Bone marrow (tissue), 2 donors: ENCODE measurements around the gene ENO1.
"Not testable (repeated sequence)": the region's sequence is repeated elsewhere in the genome, so short reads cannot be mapped to it uniquely, and the experiment has no call there.

ENCODE experiments used
- DNase-seq, 2 donors: peaks; one replicate each; lab custom pipeline; 2025; lab: John Stamatoyannopoulos, UW

ENO1 gene

GRCh38 chr1:8845104-8846097, 33.1 kb downstream of the ENO1 start:
- DNase-seq: no peak

GRCh38 chr1:8844501-8845006, 33.9 kb downstream of the ENO1 start:
- no peak for DNase-seq

DNA sequence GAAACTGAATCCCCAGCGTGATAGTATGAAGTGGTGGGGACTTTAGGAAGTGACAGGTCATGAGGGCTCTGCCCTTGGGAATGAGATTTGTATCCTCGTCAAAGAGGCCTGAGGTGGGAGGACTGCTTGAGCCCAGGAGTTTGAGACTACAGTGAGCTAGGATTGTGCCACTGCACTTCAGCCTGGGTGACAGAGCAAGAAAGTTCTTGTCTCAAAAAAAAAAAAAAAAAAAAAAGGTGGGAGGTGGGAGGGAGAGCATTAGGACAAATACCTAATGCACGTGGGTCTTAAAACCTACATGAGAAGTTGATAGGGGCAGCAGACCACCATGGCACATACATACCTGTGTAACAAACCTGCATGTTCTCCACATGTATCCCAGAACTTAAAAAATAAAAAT, 37.1 kb downstream of the ENO1 start:
- DNase-seq: no peak

- DNase-seq: no peak
Observed at GRCh38 chr1:8839990-8840389, 38.5 kb downstream of the ENO1 start.

DNA sequence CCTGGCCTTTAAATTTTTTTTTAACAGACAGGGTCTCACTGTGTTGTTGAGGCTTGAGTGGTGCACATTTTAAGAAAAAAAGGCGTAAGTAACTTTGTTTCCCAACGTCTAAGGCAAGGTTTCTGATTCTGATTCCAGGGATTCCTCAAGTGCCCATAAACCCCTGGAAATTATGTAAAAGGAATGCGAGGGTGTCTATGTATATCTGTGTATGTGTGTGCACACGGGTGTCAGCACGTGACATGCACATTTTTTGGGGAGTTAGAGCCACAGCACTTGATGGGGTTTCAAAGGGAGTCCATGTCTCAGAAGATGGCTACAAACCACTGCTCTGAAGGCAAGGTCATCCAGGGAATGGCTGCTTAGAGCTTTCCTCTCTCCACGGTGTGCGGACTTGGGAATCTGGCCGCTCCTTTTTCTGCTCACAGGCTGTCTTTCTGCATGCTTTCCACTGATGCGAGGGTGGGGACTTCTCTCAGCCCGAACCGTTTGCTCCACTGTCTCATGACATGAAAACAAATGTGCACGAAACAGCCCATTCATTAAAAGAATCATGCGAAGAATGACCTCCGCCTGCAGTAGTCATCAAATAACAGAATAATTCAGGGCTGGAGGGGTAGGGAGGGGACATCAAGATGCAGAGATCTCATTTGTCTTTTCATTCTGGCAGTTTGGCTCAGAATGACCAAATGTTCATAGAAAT, 42.4 kb downstream of the ENO1 start:
- no peak for DNase-seq

- no peak for DNase-seq
Observed at GRCh38 chr1:8831340-8831739, 47.1 kb downstream of the ENO1 start.

DNA sequence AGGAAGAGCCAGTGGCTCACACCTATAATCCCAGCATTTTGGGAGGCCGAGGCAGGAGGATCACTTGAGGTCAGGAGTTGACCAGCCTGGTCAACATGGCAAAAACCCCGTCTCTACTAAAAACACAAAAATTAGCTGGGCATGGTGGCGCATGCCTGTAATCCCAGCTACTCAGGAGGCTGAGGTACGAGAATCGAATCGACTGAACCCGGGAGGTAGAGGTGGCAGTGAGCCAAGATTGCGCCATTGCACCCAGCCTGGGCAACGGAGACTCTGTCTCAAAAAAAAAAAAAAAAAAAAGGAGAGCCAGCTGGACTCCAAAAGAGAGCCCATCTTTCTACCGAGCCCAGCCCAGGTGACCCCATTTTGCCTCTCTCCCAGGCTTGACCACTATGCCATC, 47.8 kb downstream of the ENO1 start:
- not testable (repeated sequence) for DNase-seq

GRCh38 chr1:8825985-8826481, 52.5 kb downstream of the ENO1 start:
- DNase-seq: no peak

DNA sequence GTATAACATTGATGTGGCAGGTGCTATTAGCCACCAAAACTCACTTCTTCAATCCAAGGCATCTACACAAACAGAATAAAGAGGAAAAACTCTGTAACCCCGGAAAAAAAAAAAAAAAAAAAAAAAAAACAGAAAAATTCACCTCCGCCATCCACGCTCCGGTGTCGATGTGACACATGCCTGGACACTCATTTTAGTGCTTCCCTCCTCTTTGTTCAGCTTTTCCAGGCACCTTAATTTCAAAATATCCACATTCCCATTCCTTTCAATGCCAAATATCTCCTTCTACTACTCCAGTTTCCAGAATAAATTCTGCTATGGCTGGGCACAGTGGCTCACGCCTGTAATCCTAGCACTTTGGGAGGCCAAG, 55.2 kb downstream of the ENO1 start:
- no peak for DNase-seq

- no peak for DNase-seq
Observed at GRCh38 chr1:8822373-8823294, 55.9 kb downstream of the ENO1 start.

DNA sequence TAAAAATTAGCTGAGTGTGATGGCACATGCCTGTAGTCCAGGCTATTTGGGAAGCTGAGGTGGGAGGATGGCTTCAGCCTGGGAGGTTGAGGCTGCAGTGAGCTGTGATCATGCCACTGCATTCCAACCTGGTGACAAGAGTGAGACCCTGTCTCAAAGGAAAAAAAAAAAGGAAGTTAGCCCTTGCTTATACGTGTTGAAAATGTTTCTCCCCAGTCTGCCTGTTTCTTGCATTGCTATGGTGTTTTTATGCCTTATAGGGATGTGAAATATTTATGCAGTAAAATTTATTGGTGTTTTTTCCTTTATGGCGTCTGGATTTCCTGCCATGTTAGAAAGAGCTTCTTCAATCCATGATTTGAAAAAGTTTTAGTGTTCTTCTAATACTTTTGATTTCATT, 57.4 kb downstream of the ENO1 start:
- peak in 1 of 2 donors; percentile 43 for DNase-seq

DNA sequence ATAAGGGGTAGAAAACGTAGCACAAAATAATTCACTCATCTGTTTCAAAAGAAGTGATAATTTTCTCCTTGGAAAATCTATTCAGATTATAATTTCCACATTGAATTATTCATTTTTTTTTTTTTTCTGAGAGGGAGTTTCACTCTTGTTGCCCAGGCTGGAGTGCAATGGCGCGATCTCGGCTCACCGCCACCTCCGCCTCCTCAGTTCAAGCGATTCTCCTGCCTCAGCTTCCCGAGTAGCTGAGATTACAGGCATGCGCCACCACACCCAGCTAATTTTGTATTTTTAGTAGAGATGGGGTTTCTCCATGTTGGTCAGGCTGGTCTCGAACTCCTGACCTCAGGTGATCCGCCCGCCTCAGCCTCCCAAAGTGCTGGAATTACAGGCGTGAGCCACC, 59.7 kb downstream of the ENO1 start:
- not testable (repeated sequence) for DNase-seq

DNA sequence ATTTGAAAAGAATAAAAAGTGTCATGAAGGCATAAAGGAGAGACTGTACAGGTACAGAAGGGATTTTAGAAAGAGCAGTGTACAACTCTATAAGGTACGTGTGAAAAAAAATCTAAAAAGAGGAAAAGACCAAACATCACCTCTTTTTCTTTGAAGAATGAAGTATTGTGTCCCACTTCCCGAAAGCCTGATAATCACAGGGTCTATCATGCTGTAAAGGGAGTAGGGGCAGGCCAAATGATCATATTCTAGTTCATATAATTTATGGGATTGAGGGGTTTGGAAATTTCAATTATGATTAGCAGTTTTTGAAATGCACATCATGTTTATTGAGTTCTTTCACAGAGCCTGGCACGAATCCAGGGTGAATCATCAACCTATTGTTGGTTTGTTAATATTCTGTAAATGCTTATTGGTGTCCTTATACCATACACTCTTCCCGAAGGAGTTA, 60.1 kb downstream of the ENO1 start:
- no peak for DNase-seq

DNA sequence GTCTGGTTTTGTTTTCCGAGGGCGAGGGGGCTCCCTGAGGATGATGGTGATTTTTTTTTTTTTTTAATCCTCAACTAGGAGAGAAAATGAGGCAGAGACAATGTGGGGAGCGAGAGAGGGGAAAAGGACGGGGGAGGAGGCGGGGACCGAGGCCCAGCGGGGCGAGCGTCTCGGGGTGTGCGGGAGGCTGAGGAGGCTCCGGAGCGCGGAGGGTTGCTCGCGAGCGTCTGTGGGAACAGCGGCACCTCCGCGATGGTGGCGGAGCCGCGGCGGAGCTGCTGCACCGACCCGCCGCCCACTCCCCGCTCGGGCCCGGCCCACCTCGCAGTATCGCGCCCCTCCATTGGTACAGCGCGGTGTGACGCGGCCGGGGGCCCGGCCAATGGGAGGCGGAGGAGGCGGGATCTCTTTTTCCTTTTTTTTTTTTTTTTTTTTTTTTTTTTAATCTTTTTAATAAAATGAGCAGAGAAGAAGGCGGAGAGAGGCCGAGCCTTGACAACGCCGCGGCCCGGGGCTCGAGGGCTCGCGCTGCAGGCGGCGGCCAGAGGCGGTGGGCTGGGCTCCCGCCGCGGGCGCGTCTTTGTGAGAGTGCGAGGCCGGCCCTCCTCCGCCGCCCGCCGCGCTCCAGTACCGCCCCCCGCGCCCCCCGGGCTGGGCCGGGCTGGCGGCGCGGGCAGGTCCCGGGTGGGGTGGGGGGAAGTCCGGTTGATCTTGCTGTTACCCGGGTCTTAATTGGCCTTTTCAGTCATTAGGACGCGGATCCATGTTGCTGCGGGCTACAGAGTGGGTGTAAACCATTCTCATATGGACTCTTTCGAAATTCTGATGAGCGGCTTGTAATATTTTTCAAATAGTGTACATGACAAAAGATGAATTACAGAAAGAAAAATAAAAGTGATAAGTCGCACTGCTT, 60.8 kb downstream of the ENO1 start, which contains the start of gene RERE:
TSS of gene RERE (minus strand) at position 229 of the 913 bp plus-strand sequence.
- peak; percentile 82 to 83 for DNase-seq

- peak; percentile 19 to 21 for DNase-seq
Observed at GRCh38 chr1:8816831-8817411, 61.6 kb downstream of the ENO1 start.

DNA sequence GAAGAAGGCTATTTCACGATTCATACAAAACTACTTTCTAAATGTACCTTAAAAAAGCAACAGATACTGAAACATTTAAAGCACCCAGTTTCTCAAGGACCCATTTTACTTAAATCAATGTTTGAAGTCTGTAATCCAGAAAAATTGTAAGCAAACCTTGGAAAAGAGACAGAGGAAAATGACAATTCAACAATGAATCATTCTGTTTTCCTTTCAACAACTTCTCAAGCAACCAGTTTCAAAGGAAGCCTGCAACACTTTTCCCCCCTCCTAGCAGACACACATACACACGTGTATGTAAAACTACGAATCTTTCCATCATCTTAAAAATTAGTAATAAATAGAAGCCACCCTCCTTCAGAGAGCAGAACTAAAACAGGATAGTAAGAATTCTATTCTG, 62.2 kb downstream of the ENO1 start:
- no peak for DNase-seq

GRCh38 chr1:8815582-8816151, 62.8 kb downstream of the ENO1 start:
- DNase-seq: no peak

DNA sequence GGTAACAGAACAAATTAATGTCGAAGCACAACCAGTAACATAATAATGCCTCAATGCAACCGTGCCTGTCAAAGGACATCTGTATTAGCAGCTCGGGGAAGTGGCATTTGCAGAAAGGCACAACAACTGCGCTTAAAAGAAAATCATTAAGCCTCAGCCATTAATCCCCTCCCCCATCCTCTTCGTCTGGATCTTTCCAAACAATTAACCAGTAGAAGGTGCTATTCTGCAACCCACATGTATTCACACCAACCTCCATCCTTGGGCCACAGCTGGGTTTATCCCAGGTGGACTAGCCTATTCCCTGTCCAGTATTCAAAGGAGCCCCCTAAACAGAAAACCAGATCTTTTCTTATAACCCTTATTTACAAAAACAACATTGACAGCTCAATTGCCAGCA, 63.6 kb downstream of the ENO1 start:
- DNase-seq: no peak

GRCh38 chr1:8813991-8814390, 64.5 kb downstream of the ENO1 start:
- no peak for DNase-seq
